Activated CD4-positive, alpha-beta T cell treated with anti-CD3 and anti-CD28 coated beads, Interleukin-10, Interleukin-2, amounts not matched to agents 100 ng/mL and 50 ng/mL, durations not matched to agents 16 hours and 8 hours (primary cell): ENCODE results near the gene PABPC1L.

Experiments
- DNase-seq: peaks from one replicate; pipeline ENCODE4 v3.0.0-alpha.2; 2020

The PABPC1L gene

GRCh38 chr20:44970243-44970757 is 60.4 kb downstream of the PABPC1L start:
- DNase-seq = peak; percentile 40

- DNase-seq = no peak
These were observed 63.2 kb downstream of the PABPC1L start for GRCh38 chr20:44973053-44973452.

- no peak for DNase-seq
These were observed 66.8 kb downstream of the PABPC1L start for GRCh38 chr20:44976698-44977097.

GRCh38 chr20:44979090-44979621 is 69.3 kb downstream of the PABPC1L start:
- DNase-seq = peak; percentile 74

- DNase-seq = no peak
These were observed 72.0 kb downstream of the PABPC1L start for GRCh38 chr20:44981736-44982406.

GRCh38 chr20:44983093-44983674 is 73.3 kb downstream of the PABPC1L start:
- no peak for DNase-seq

GRCh38 chr20:44988631-44989171 is 78.8 kb downstream of the PABPC1L start:
- no peak for DNase-seq
